HCT116 (cell line): ENCODE measurements around the gene RAI1. TPM values are rescaled to one million over a fixed set of nuclear protein-coding genes. Genes with fewer than 3 reads are reported as not detected.

Source experiments
- ATAC-seq: fragments of 200-7000 bp; cut with Tn5 transposase; 2 replicates; pipeline ENCODE4 v1.9.1; 2020; ENCODE audit warnings: mild to moderate bottlenecking, moderate library complexity
- BruUV-seq: library from RNA; stranded (reverse); fragments of 400-500 nt; replicated peaks from 2 replicates; lab custom pipeline; 2021; lab: Mats Ljungman, UMichigan
- CTCF ChIA-PET: fragments of 300-600 bp; sonication (Branson Sonifier 250); formaldehyde crosslinking; loops from one replicate; lab custom pipeline; 2021; ENCODE audit warnings: antibody characterized with exemption; lab: Charles Lee
- POLR2A ChIA-PET: fragments of 300-600, 350-600 bp; sonication (Branson Sonifier 250); formaldehyde crosslinking; loops from one replicate; lab custom pipeline; 2021; ENCODE audit warnings: antibody characterized with exemption; lab: Charles Lee
- RAD21 ChIA-PET, 2 experiments: fragments of 300-600 bp; sonication (Branson Sonifier 250); formaldehyde crosslinking; loops; one replicate each; lab custom pipeline; 2023; ENCODE audit warnings: low total read pairs in 2 of 2; ENCODE audit not compliant: uncharacterized antibody in 2 of 2, unreplicated experiment in 2 of 2, low non-redundant PET in 1 of 2; lab: Charles Lee
- DNase-seq: peaks from one replicate; pipeline ENCODE4 v3.0.0-alpha.2; 2010; ENCODE audit warnings: low read depth, low spot score
- H2AFZ ChIP-seq: fragments of 200-600 bp; shearing (Covaris generic), sonication (generic); 2 replicates; pipeline ENCODE4 v1.6.1; 2017; ENCODE audit warnings: low read depth, mixed run types, mixed read lengths, antibody characterized with exemption, low read length; ENCODE audit not compliant: poor library complexity, severe bottlenecking
- H3K27ac ChIP-seq: 2 replicates; pipeline ENCODE4 v1.5.1; 2012; ENCODE audit warnings: low read depth, low read length
- H3K27me3 ChIP-seq: fragments of 200-600 bp; sonication (generic); 2 replicates; pipeline ENCODE4 v1.6.1; 2016; ENCODE audit warnings: mixed run types, low read length, mixed read lengths; ENCODE audit not compliant: insufficient read depth
- H3K36me3 ChIP-seq, 2 experiments: fragments of 200-500 bp in 1 of 2; fragments of 200-600 bp in 1 of 2; sonication (Bioruptor generic) in 1 of 2; sonication (generic) in 1 of 2; 2 replicates each; pipeline versions ENCODE4 v1.5.1 to v1.6.1; 2014 to 2016; ENCODE audit warnings: low read length in 2 of 2, inconsistent platforms in 1 of 2, mixed read lengths in 1 of 2, mixed run types in 1 of 2; ENCODE audit not compliant: insufficient read depth in 2 of 2, control insufficient read depth in 1 of 2
- H3K4me1 ChIP-seq, 2 experiments: fragments of 200-600 bp in 1 of 2; sonication (generic) in 1 of 2; 2 replicates each; pipeline versions ENCODE4 v1.5.1 to v1.6.1; 2012 to 2017; ENCODE audit warnings: low read length in 2 of 2, inconsistent platforms in 1 of 2, mild to moderate bottlenecking in 1 of 2, mixed read lengths in 1 of 2, mixed run types in 1 of 2, moderate library complexity in 1 of 2; ENCODE audit not compliant: insufficient read depth in 2 of 2, control insufficient read depth in 1 of 2
- H3K4me2 ChIP-seq: fragments of 200-600 bp; sonication (generic); 2 replicates; pipeline ENCODE4 v1.6.1; 2017; ENCODE audit warnings: mixed run types, low read length, mixed read lengths
- H3K4me3 ChIP-seq, 2 experiments: fragments of 200-600 bp in 1 of 2; sonication (generic) in 1 of 2; replicated peaks in 1 of 2; 2 replicates each; pipeline ENCODE4 v1.5.1; 2011 to 2016; ENCODE audit warnings: low read length in 2 of 2, control low read depth in 1 of 2, low read depth in 1 of 2, mild to moderate bottlenecking in 1 of 2, mixed read lengths in 1 of 2, mixed run types in 1 of 2
- H3K79me2 ChIP-seq: fragments of 200-600 bp; sonication (generic); 2 replicates; pipeline ENCODE4 v1.6.1; 2017; ENCODE audit warnings: mild to moderate bottlenecking, mixed run types, low read length, moderate library complexity, mixed read lengths; ENCODE audit not compliant: insufficient read depth
- H3K9ac ChIP-seq: fragments of 200-600 bp; sonication (generic); 2 replicates; pipeline ENCODE4 v1.6.1; 2016; ENCODE audit warnings: low read length, mixed read lengths
- H3K9me2 ChIP-seq: fragments of 200-600 bp; sonication (generic), shearing (Covaris generic); 2 replicates; pipeline ENCODE4 v1.6.1; 2017; ENCODE audit warnings: mixed run types, mild to moderate bottlenecking, moderate library complexity; ENCODE audit not compliant: insufficient read depth
- H3K9me3 ChIP-seq, 2 experiments: fragments of 200-500 bp in 1 of 2; fragments of 200-600 bp in 1 of 2; sonication (Bioruptor generic) in 1 of 2; sonication (generic) in 1 of 2; 2 replicates each; pipeline ENCODE4 v1.6.1; 2014 to 2017; ENCODE audit warnings: low read length in 2 of 2, mixed read lengths in 2 of 2, inconsistent platforms in 1 of 2, low read depth in 1 of 2, mild to moderate bottlenecking in 1 of 2, mixed run types in 1 of 2, moderate library complexity in 1 of 2; ENCODE audit not compliant: control insufficient read depth in 1 of 2, insufficient read depth in 1 of 2
- H4K20me1 ChIP-seq: fragments of 200-600 bp; sonication (generic), shearing (Covaris generic); 2 replicates; pipeline ENCODE4 v1.6.1; 2017; ENCODE audit warnings: mixed run types, mild to moderate bottlenecking, moderate library complexity; ENCODE audit not compliant: insufficient read depth
- CEBPB ChIP-seq: IDR thresholded peaks from 2 replicates; pipeline ENCODE4 v1.6.1; 2012; ENCODE audit warnings: low read depth
- CTCF ChIP-seq, 3 experiments: fragments of 200-600 bp in 1 of 3; sonication (generic) in 1 of 3; IDR thresholded peaks in 2 of 3; conservative IDR thresholded peaks in 1 of 3; 2 replicates each; pipeline ENCODE4 v1.5.1; 2012 to 2017; ENCODE audit warnings: low read depth in 2 of 3, low read length in 2 of 3, antibody characterized with exemption in 1 of 3, borderline replicate concordance in 1 of 3, control low read depth in 1 of 3, mild to moderate bottlenecking in 1 of 3, mixed read lengths in 1 of 3, mixed run types in 1 of 3, moderate library complexity in 1 of 3; ENCODE audit not compliant: insufficient read depth in 1 of 3
- EGR1 ChIP-seq: IDR thresholded peaks from 2 replicates; pipeline ENCODE4 v1.6.1; 2012; ENCODE audit warnings: low read depth
- EZH2 ChIP-seq: fragments of 200-600 bp; sonication (generic); IDR thresholded peaks from 2 replicates; pipeline ENCODE4 v1.6.1; 2017; ENCODE audit warnings: antibody characterized with exemption, mixed run types
- SIN3A ChIP-seq: IDR thresholded peaks from 2 replicates; pipeline ENCODE4 v1.6.1; 2012; ENCODE audit warnings: low read depth
- SRF ChIP-seq: IDR thresholded peaks from 2 replicates; pipeline ENCODE4 v1.6.1; 2012; ENCODE audit warnings: low read depth
- ZBTB33 ChIP-seq: IDR thresholded peaks from 2 replicates; pipeline ENCODE4 v1.6.1; 2011; ENCODE audit warnings: mild to moderate bottlenecking, low read length, moderate library complexity; ENCODE audit not compliant: insufficient replicate concordance; ENCODE audit errors: extremely low read depth
- ZFX ChIP-seq: fragments of 450-650 bp; IDR thresholded peaks from 2 replicates; pipeline ENCODE4 v1.6.1; 2017
- intact Hi-C: fragments of 100-400 bp; cut with micrococcal nuclease; formaldehyde crosslinking; loops from 2 replicates; pipeline ENCODE4 v1.10.0; 2022
- total RNA-seq: library from RNA; stranded (reverse); gene quantifications from one replicate; pipeline ENCODE4 v1.2.1, GENCODE V29; 2021; ENCODE audit not compliant: unreplicated experiment

The RAI1 gene
- total RNA-seq, 1 experiment from 2014 or later, result 38.5 TPM

- Histone ChIP-seq H3K9ac (no peak overlapping the region), H3K4me3 (no peak overlapping the region), H3K9me3 (no peaks in the 10 kb centered on the region), H3K27ac (no peak overlapping the region), H2AFZ (no peak overlapping the region), H3K4me1 (peaks cover 45 to 47% of the 10 kb centered on the region in 2 experiments), H3K79me2 (no peaks in the 10 kb centered on the region), H4K20me1 (no peaks in the 10 kb centered on the region), H3K27me3 (no peaks in the 10 kb centered on the region), H3K36me3 (no peaks in the 10 kb centered on the region), H3K4me2 (no peak overlapping the region), H3K9me2 (no peaks in the 10 kb centered on the region)
- ChIA-PET POLR2A (no interaction called here), CTCF (no interaction called here), RAD21 (no interaction called here)
- DNase-seq (no peak), ATAC-seq (no peak)
- intact Hi-C loops, result no loop called here
- TF ChIP-seq EZH2 (no peak), ZBTB33 (no peak), SRF (no peak)
- BruUV-seq, result no TSS peak
Measured at GRCh38 chr17:17844079-17844478, 162.8 kb downstream of the RAI1 start.

- no peaks in the 10 kb centered on the region for H4K20me1 ChIP-seq
- H3K4me2 ChIP-seq, result no peak overlapping the region
- TF ChIP-seq EGR1 (no peak), ZBTB33 (no peak), CTCF (IDR thresholded peaks at IDR 0.05 in 2 of 3, conservative IDR thresholded peaks at IDR 0.05 in 1 of 3; ENCODE audit: borderline replicate concordance in 1 of 3, insufficient read depth in 1 of 3, low read depth in 2 of 3, low read length in 2 of 3) (0 out of 6 replicates have a peak, but pooled peaks of 1 of the 3 experiments have one; percentile 9), SIN3A (no peak), ZFX (no peak), CEBPB (no peak)
- no peaks in the 10 kb centered on the region for H3K9me3 ChIP-seq
- no peaks in the 10 kb centered on the region for H3K9me2 ChIP-seq
- no TSS peak for BruUV-seq
- POLR2A ChIA-PET, result no interaction called here
- H3K27ac ChIP-seq, result no peak overlapping the region
- intact Hi-C loops, result no loop called here
- no peak for DNase-seq
- H3K79me2 ChIP-seq, result no peaks in the 10 kb centered on the region
- H3K27me3 ChIP-seq, result no peaks in the 10 kb centered on the region
- no peaks in the 10 kb centered on the region for H3K36me3 ChIP-seq
- CTCF ChIA-PET, result no interaction called here
- RAD21 ChIA-PET, result no interaction called here
- no peak overlapping the region for H2AFZ ChIP-seq
- H3K4me3 ChIP-seq, result no peak overlapping the region
- ATAC-seq, result no peak
- peaks cover 45 to 47% of the 10 kb centered on the region in 2 experiments for H3K4me1 ChIP-seq
- no peak overlapping the region for H3K9ac ChIP-seq
Measured at GRCh38 chr17:17844500-17844899, 163.2 kb downstream of the RAI1 start.
